KBM-7 (cell line): ENCODE measurements around the gene TNFRSF4.
A peak's percentile ranks its signal among the peaks of the same experiment; 100 is the strongest.
"Not testable (repeated sequence)": the region's sequence is repeated elsewhere in the genome, so short reads cannot be mapped to it uniquely, and the experiment has no call there.

Experiments used
- DNase-seq: peaks from one replicate; pipeline ENCODE4 v3.0.0-alpha.2; 2015
- in situ Hi-C: fragments of 300-500 bp; cut with MboI; formaldehyde crosslinking; loops from 2 replicates; pipeline ENCODE4 v1.14.3; 2020; ENCODE audit warnings: low sequenced_read_pairs, low pct_unique_long_range_greater_than_20kb, mixed read lengths

TNFRSF4 gene

GRCh38 chr1:1213345-1214265, at the start of gene TNFRSF4:
TSS of gene TNFRSF4 (minus strand) at chr1:1214153. CDS start at chr1:1214127, 26 bp downstream.
- DNase-seq = peak; percentile 34
- in situ Hi-C loops = no loop called here

GRCh38 chr1:1262758-1263157, 48.8 kb upstream of the TNFRSF4 start:
- DNase-seq = no peak
- in situ Hi-C loops = no loop called here

- in situ Hi-C loops = no loop called here
- DNase-seq = no peak
Observed at GRCh38 chr1:1262071-1262470, 48.1 kb upstream of the TNFRSF4 start.

- in situ Hi-C loops = no loop called here
- no peak for DNase-seq
Observed at GRCh38 chr1:1260843-1261560, 47.0 kb upstream of the TNFRSF4 start.

DNA sequence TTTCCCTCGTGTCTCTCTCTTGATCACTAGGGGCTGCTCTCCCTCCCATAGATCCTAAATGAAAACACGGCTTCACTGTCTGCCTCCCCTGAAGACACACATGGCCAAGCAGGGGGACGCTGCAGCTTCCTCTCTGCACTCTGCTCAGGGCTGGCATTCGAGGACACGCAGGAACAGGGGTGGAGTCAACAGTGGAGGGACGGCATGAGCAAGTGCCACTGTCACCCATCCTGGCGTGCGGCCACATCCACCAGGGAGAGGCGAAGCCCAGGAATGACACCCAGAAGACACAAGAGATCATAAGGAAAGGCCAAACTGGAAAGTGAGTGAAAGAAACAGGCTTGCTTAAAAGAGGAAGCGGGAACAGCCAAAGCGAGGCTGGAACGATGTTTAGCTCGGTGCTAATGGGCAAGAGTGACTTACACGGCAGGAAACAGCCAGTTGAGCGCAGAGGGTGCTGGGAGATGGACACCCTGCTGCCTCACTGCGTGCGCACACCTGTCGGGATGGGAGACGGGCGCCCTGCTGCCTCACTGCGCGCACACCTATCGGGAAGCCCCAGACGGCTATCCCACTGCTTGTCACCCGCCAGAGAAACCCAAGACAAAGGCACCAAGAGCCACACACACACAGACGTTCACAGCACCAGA, 46.1 kb upstream of the TNFRSF4 start:
- DNase-seq = no peak
- in situ Hi-C loops = no loop called here

DNA sequence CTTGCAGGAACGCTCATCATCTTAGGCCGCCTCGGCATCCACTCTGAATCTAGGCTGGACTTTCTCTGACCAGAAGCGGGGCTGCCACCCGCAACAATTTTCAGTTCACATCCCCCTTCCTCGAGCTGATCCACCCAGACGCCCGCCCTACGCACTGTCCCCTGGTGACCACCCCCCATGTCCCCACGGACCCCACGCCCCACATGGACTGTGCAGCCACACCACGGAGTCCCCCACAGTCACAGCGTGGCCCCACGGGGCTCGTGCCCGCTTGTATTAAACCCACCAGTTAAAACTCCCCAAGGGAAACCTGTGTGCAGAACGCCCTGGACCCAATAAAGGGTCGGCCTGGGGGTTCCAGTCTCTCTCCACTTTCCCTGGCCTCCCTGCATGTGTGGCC, 45.6 kb upstream of the TNFRSF4 start:
- in situ Hi-C loops = no loop called here
- DNase-seq = no peak

GRCh38 chr1:1259119-1259488, 45.2 kb upstream of the TNFRSF4 start:
- in situ Hi-C loops = no loop called here
- no peak for DNase-seq

DNA sequence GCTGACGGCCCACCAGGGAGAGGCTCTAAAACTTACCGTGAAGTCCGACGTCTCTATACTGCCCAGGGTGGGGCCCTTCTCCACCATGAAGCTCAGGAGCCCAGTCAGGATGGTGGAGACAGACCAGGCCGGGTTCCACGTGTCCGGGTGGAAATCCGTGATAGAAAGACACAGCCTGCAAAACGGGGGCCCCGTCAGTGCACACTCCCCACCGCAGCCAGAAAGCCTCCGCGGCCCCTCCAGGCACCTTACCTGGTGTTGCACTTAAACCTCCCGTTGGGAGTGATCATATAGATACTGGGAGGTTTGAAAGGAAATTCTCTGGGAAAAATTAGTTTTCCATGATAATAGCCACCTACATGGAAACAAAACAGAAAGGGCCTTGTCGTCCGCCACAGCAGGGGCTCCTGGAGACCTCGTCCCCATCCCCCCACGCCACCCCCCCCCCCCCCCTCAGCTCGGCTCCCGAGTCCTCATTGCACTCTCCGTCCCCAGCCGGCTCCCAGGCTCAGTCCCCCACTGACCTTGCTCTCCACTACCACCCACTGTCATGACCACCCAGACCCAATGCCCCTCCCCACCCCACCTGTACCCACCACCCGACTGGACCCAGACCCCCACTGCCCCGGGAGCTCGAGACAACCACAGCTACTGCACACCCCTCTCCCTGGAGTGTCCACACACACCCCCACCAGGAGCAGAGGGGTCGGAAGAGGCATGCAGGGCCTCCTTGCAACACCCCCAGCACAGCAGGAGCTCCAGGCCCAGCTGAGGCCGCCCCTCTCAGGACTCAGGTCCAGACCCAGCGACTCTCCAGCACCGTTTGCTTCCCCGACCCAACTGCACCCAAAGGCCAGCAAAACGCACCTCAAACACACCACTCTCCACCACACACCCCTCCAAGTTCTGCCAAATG, 43.3 kb upstream of the TNFRSF4 start:
- in situ Hi-C loops = no loop called here
- DNase-seq = no peak

GRCh38 chr1:1255611-1256010, 41.7 kb upstream of the TNFRSF4 start:
- in situ Hi-C loops = no loop called here
- no peak for DNase-seq

GRCh38 chr1:1255078-1255477, 41.1 kb upstream of the TNFRSF4 start:
- in situ Hi-C loops = no loop called here
- DNase-seq = no peak

GRCh38 chr1:1254667-1254998, 40.7 kb upstream of the TNFRSF4 start:
- in situ Hi-C loops = no loop called here
- DNase-seq = no peak

DNA sequence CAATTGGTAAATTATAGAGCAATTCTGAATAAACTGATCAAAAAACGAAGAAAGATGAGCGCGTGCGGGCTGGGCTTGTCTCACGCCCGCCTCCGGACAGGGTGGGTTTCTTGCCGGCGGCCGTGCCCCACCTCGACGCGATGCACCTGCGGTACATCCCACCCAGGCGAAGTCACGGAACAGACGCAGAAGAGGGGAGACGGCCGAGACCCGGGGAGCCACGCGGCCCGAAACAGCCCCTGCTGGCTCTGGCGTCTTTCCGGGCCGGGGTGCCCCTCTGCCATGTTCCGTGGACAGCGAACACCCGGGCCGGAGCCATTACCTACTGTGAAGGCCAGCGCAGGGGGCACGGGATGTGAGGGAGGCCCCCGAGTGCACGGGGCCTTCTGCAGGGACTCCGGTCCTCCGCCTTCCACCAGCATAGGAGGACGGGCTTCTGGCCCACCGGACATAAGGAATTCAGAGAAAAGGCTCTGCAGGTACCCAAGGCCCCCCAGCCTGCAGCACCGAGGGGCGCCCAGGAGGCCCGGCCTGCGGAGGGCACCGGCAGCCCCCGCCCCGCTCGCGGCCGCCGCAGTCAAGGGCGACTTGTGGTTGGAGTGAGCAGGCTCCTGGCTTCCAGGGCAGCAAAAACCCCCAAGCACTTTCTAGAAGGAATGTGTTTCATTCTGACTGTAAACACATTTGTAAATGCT, 40.2 kb upstream of the TNFRSF4 start:
- DNase-seq = no peak
- in situ Hi-C loops = no loop called here

DNA sequence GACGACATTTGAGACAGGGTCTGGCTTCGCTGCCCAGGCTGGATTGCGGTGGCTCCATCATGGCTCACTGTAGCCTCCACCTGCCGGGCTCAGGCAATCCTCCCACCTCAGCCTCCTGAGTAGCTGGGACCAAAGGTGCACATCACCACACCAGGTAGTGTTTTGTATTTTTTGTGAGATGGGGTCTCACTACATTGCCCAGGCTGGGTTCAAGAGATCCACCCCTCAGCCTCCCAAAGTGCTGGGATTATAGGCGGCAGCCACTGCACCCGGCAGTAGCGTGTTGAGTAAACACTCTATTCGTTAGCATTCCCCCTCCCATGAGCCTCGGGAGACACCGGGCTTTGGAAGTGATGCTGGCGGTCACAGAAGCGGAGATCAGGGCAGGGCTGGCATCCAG, 39.4 kb upstream of the TNFRSF4 start:
- DNase-seq = no peak
- in situ Hi-C loops = no loop called here

GRCh38 chr1:1250786-1251284, 36.9 kb upstream of the TNFRSF4 start:
- in situ Hi-C loops = no loop called here
- DNase-seq = peak; percentile 53

- in situ Hi-C loops = loop anchor here (25.0 kb wide), 1 partner anchor 111 kb away; no protein-coding TSS in a partner anchor
- DNase-seq = not testable (repeated sequence)
Observed at GRCh38 chr1:1248009-1248913, 34.3 kb upstream of the TNFRSF4 start.

GRCh38 chr1:1247341-1247913, 33.5 kb upstream of the TNFRSF4 start:
- in situ Hi-C loops = loop anchor here (25.0 kb wide), 1 partner anchor 110 kb away; no protein-coding TSS in a partner anchor
- DNase-seq = no peak
